Measurements from ENCODE around the gene YPEL2. TPM values are rescaled to one million over a fixed set of nuclear protein-coding genes. Genes with fewer than 3 reads are reported as not detected.

YPEL2 gene
- total RNA-seq, 2 donors from 2014 or later: 12.8 to 40.3 TPM

GRCh38 chr17:59413014-59413766 lies 81.7 kb downstream of the YPEL2 start:
- Histone ChIP-seq H3K9me3 (no peaks in the 10 kb centered on the region), H3K27me3 (replicated peaks; ENCODE audit: insufficient read depth) (no peaks in the 10 kb centered on the region), H3K4me3 (no peak overlapping the region), H3K27ac (no peak overlapping the region), H3K36me3 (no peaks in the 10 kb centered on the region), H3K4me1 (replicated peaks) (no peaks in the 10 kb centered on the region)
- no peak for DNase-seq (ENCODE audit: low spot score)
- TF ChIP-seq POLR2AphosphoS5 (IDR thresholded peaks at IDR 0.05) (no peak), CTCF (IDR thresholded peaks at IDR 0.05) (no peak), POLR2A (IDR thresholded peaks at IDR 0.05) (no peak)
- intact Hi-C loops (cut with DNase I): no loop called here
- WGBS: 66% methylated on average over 8 of the region's 8 CpGs

GRCh38 chr17:59415397-59415796 lies 83.9 kb downstream of the YPEL2 start:
- TF ChIP-seq POLR2A (IDR thresholded peaks at IDR 0.05) (no peak), CTCF (IDR thresholded peaks at IDR 0.05) (no peak), POLR2AphosphoS5 (IDR thresholded peaks at IDR 0.05) (no peak)
- H3K4me1 ChIP-seq (replicated peaks): no peaks in the 10 kb centered on the region
- no peaks in the 10 kb centered on the region for H3K36me3 ChIP-seq
- no peak overlapping the region for H3K4me3 ChIP-seq
- WGBS: 76% methylated on average over 5 of the region's 5 CpGs
- H3K9me3 ChIP-seq: no peaks in the 10 kb centered on the region
- intact Hi-C loops (cut with DNase I): no loop called here
- no peaks in the 10 kb centered on the region for H3K27me3 ChIP-seq (replicated peaks; ENCODE audit: insufficient read depth)
- H3K27ac ChIP-seq: no peak overlapping the region
- DNase-seq (ENCODE audit: low spot score): no peak

GRCh38 chr17:59416184-59416583 lies 84.7 kb downstream of the YPEL2 start:
- intact Hi-C loops (cut with DNase I): no loop called here
- no peak for DNase-seq (ENCODE audit: low spot score)
- no peak overlapping the region for H3K27ac ChIP-seq
- WGBS: 88% methylated on average over 4 of the region's 4 CpGs
- H3K9me3 ChIP-seq: no peaks in the 10 kb centered on the region
- TF ChIP-seq POLR2AphosphoS5 (IDR thresholded peaks at IDR 0.05) (no peak), POLR2A (IDR thresholded peaks at IDR 0.05) (no peak), CTCF (IDR thresholded peaks at IDR 0.05) (no peak)
- H3K27me3 ChIP-seq (replicated peaks; ENCODE audit: insufficient read depth): no peaks in the 10 kb centered on the region
- no peaks in the 10 kb centered on the region for H3K4me1 ChIP-seq (replicated peaks)
- H3K4me3 ChIP-seq: no peak overlapping the region
- no peaks in the 10 kb centered on the region for H3K36me3 ChIP-seq

GRCh38 chr17:59417452-59417851 lies 86.0 kb downstream of the YPEL2 start:
- Histone ChIP-seq H3K4me1 (replicated peaks) (no peaks in the 10 kb centered on the region), H3K9me3 (no peaks in the 10 kb centered on the region), H3K4me3 (no peak overlapping the region), H3K27me3 (replicated peaks; ENCODE audit: insufficient read depth) (no peaks in the 10 kb centered on the region), H3K27ac (no peak overlapping the region), H3K36me3 (no peaks in the 10 kb centered on the region)
- DNase-seq (ENCODE audit: low spot score): no peak
- intact Hi-C loops (cut with DNase I): no loop called here
- WGBS: 93% methylated on average over 12 of the region's 12 CpGs
- no peak for TF ChIP-seq CTCF (IDR thresholded peaks at IDR 0.05)
- TF ChIP-seq POLR2A (IDR thresholded peaks at IDR 0.05): no peak
- TF ChIP-seq POLR2AphosphoS5 (IDR thresholded peaks at IDR 0.05): no peak

GRCh38 chr17:59418732-59419166 lies 87.3 kb downstream of the YPEL2 start:
- no peaks in the 10 kb centered on the region for H3K27me3 ChIP-seq (replicated peaks; ENCODE audit: insufficient read depth)
- no peaks in the 10 kb centered on the region for H3K9me3 ChIP-seq
- no peaks in the 10 kb centered on the region for H3K36me3 ChIP-seq
- TF ChIP-seq POLR2A (IDR thresholded peaks at IDR 0.05) (no peak), POLR2AphosphoS5 (IDR thresholded peaks at IDR 0.05) (no peak), CTCF (IDR thresholded peaks at IDR 0.05) (no peak)
- no peak for DNase-seq (ENCODE audit: low spot score)
- no peak overlapping the region for H3K4me3 ChIP-seq
- 17% methylated on average over 4 of the region's 4 CpGs for WGBS
- intact Hi-C loops (cut with DNase I): no loop called here
- H3K27ac ChIP-seq: no peak overlapping the region
- H3K4me1 ChIP-seq (replicated peaks): no peaks in the 10 kb centered on the region

Data from prostate gland (tissue), 2 donors.